ENCODE data around the gene ENDOV.
"Not testable (repeated sequence)": the region's sequence is repeated elsewhere in the genome, so short reads cannot be mapped to it uniquely, and the experiment has no call there.

The ENDOV gene

GRCh38 chr17:80388601-80389000 lies 26.4 kb upstream of the ENDOV start:
- no peak for DNase-seq

DNA sequence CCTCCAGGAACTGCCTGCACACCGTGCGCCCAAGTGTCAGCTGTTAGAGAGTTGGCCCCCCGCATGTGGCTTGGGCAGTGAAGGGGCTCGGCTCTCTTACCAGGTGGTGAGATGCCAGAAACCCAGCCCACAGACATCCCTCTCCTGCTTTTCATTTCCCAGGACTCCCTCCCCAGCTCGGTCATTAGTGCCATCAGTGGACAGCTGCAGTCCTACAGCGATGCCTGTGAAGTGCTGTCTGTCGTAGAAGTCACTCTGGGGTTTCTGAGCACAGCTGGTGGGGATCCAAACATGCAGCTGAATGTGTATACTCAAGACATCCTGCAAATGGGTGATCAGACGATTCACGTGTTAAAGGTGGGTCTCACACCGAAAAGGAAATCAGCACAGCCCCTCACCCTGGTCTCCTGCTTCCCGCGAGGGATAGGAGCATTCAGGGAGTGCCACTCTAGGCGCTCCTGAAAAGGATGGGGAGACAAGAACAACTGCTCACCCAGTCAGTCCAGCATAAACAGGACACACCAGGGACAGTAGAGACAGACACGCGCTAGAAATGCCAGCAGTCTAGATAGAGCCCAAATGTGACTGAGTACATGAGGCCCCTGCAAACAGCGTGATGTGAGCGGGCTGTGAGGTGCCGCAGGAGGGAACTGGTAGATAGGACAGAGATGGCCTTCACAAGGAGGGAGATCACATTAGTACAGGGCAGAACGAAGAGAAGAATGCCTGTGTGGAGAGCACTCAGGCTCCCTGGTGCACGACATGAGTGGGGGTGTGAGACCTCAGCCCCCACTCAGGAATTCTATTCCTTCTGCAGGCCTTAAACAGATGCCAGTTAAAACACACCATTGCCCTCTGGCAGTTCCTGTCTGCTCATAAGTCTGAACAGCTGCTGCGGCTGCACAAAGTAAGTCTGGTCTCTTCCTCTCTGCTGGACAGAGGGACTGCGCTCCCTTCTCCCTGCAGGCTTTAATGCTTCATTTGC lies 25.7 kb upstream of the ENDOV start:
- no peak for DNase-seq

GRCh38 chr17:80393241-80393890 lies 21.6 kb upstream of the ENDOV start:
- DNase-seq: no peak

DNA sequence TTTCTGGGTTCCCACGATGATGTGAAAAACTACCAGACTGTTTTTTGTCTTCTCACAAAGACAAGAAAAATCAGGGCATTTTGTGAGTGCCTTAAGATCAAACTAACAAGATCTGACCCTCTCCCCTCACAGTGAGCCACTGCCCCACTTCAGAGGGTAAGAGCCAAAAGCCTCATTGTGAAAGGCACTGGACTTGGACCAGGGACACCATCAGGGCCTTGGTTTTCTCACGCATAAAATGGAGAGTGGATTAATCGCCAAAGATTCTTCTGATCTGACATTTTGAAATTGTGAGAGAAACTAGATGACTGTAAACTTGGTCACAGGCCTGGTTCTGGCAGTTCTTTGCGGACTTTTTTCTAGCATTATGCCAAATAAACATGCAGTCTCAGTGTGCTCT lies 21.0 kb upstream of the ENDOV start:
- no peak for DNase-seq

GRCh38 chr17:80394629-80395216 lies 20.2 kb upstream of the ENDOV start:
- no peak for DNase-seq

GRCh38 chr17:80395402-80396151 lies 19.4 kb upstream of the ENDOV start:
- no peak for DNase-seq

DNA sequence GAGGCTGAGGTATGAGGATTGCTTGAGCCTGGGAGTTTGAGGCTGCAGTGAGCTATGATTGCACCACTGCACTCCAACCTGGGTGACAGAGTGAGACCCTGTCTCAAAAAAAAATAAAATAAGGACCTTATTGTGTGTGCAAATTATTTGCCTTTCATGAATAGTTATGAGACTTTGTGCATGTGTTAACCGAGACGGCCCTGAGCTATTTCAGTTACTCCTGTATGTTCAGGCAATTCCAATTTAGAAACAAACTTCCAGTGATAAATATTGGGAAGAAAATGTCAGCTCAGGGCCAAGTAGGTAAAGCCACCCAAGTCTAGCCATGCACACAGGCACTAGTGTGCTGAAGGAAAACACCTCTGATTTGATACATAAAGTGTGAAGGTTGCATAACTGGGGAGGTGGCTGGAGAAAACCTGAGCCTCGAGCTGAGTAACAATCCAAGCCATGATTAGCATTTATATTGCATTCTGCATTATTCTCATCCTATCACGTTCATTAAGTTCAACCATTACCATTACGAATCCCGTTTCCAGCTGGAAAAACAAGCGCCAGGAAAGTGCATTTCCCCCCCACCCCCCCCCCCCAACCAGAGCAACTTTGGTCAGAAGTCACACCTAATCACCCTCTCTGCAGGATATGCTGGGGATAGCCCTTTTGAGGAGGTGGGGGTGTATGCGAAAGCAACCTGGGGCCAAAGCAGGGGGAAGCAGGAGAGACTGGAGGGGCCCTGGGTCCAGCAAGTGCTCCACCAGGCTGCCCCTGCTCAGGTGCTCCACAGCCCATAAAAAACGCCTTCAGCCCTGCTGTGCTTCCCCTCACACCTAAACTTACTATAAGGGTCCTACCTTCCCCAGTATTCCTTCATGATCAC lies 18.6 kb upstream of the ENDOV start:
- no peak for DNase-seq

DNA sequence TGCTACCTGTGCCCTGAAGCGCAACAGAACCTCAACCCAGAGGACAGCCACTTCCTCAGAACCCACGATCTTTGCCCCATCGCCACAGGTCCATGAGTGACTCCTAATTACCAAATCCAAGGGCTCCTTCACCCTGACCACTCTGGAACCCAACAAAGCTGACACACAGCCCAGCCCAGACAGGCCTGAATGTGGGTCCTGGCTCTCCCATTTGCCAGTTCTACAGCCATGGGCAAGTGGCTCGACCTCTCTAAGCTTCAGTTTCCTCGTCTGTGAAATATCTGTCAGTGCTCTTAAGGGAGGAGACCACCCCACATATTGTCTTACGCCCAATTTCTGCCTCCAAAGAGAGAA lies 18.0 kb upstream of the ENDOV start:
- no peak for DNase-seq

DNA sequence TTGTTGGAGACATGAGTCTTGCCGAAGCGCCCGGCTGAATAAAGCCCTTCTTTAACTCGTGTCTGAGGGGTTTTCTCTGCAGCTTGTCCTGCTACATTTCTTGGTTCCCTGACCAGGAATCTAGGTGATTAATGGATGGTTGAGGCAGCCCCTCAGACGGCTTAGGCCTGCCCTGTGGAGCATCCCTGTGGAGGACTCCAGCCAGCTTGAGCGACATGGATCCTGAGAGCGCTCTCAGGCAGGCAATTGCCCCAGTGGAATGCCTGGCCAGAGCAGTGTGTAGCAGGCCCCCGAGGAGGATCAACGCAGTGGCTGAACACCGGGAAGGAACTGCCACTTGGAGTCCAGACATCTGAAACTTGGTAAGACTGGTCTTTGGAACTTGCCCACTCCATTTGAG lies 17.3 kb upstream of the ENDOV start:
- DNase-seq: no peak

DNA sequence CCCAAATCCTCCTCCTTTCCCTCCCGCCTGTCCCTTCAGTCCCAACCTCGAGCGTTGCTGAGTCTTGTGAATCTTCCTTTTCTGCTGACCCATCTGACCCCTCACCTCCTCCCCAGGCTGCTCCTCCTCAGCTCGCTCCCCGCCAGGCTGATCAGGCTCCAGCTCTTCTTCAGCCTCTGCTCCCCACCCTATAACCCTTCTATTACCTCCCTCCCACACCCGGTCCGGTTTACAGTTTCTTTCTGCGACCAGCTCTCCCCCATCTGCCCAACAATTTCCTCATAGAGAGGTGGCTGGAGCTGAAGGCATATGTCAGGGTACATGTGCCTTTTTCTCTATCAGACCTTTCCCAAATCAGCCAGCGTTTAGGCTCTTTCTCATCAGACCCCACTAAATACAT lies 13.9 kb upstream of the ENDOV start:
- not testable (repeated sequence) for DNase-seq

DNA sequence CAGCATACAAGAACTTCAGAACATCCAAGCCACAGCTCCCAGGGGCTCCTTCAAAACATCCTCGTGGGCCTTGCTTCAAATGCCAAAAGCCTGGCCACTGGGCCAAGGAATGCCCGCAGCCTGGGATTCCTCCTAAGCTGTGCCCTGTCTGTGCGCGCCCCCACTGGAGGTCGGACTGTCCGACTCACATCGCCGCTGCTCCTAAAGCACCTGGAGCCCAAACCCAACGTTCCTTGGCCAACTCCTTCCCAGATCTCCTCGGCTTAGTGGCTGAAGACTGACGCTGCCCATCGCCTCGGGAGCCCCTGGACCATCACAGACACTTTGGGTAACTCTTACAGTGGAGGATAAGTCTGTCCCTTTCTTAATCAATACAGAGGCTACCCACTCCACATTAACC lies 12.9 kb upstream of the ENDOV start:
- DNase-seq: not testable (repeated sequence)

- no peak for DNase-seq
Observed at GRCh38 chr17:80402959-80403358, 12.0 kb upstream of the ENDOV start.

DNA sequence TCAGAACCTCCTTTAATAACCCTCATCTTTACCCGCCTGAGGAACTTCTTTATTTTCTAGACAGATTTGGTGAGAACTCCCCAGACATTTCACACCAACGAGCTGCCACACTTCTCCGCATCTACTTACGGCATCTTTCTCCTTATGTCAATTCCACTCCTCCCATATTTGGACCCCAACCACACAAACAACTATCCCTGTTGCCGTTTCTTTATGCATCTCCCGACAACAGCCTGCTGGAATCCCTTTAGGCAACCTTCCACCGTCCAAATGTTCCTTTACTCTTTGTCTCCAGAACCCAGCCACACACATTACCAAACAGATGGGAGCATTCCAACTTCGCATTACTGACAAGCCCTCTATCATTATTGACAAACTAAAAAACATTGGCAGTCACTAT lies 8.8 kb upstream of the ENDOV start:
- no peak for DNase-seq

DNA sequence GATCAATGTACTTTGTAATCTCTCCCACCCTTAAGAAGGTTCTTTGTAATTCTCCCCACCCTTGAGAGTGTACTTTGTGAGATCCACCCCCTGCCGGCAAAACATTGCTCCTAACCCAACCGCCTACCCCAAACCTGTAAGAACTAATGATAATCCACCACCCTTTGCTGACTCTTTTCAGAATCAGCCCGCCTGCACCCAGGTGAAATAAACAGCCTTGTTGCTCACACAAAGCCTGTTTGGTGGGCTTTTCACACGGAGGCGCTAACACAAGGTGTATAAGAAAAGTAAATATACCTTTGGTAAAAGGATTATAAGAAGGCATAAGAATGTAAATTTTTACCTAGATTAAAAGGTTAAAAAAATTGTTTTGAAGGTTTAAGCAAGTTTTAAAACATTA lies 7.0 kb upstream of the ENDOV start:
- DNase-seq: not testable (repeated sequence)

DNA sequence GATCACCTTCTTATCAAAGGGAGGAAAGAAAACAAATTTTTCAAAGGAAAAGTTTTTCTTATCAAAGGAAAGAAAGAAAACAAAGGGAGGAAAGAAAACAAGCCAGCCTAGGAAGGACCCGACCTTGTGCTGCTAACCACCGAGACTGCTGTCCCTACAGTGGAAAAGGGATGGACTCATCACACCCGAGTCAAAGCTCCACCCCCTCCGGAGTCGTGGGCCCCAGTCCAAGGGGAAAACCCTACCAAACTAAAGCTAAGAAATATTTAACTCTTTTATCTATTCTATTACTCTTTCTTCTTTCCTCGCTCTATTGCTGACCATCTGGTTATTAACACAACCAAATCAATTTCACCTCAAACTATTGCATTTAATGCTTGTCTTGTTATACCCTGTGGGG lies 6.1 kb upstream of the ENDOV start:
- no peak for DNase-seq

DNA sequence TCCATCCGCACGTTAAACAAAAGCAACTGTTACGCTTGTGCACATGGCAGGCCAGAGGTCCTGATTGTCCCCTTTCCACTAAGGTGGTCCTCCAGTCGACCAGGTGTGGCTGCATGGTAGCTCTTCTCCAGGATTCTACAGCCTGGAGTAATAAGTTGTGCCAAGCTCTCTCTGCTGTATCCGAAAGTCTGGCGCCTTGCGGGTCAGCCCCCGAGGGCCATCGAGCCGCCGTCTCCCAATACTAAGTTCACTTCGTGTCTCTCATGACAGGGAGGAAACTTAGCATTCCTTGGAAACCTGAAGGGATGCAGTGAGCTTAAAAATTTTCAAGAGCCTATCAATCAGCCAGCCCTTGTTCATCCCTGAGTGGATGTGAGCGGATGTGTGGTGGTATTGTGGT lies 5.3 kb upstream of the ENDOV start:
- no peak for DNase-seq

DNA sequence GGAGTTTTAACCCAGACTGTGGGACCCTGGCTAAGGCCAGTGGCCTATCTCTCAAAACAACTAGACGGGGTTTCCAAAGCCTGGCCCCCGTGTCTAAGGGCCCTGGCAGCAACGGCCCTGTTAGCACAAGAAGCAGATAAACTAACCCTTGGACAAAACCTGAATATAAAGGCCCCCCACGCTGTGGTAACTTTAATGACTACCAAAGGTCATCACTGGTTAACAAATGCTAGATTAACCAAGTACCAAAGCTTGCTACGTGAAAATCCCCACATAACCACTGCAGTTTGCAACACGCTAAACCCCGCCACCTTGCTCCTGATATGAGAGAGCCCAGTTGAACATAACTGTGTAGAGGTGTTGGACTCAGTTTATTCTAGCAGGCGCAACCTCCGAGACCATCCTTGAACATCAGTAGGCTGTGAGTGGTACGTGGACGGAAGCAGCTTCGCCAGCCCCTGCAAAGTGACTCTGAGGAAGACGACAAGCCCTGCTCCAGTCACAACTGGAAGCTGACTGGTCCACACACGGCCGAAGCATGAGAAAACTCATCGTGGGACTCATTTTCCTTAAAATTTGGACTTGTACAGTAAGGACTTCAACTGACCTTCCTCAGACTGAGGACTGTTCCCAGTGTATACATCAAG lies 4.4 kb upstream of the ENDOV start:
- DNase-seq: not testable (repeated sequence)

DNA sequence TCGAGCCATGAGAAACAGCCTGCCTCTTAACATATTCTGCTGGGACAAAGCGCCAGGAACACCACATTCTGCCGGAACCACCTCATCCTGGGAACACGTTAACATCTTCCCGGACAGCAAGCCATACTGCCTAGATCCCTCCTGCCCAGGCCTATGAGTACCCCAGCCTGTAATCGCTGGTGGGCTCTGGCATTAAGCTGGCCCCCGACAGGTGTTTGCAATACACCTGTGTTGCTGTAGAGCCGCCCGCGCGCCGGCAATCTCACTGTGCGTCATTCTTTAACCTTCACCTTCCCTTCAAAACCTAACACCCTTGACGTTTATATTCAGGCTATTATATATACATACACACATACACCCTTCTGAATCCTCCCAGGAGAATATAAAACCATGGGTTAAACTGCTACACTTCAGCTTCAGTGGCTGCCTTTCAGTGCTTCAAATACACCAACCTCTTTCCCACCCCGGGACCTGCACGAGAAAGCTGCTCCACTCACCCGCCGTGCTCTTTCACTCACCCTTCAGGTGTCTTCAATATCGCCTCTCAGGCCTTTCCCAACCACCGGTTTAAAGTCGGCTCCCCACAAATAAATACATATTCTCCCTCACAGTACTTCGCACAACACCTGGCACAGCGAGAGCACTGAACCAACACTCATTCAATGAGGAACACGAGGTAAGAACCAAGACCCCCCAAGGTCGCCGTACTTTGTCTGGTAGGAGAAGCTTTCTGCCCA lies 1.0 kb upstream of the ENDOV start:
- DNase-seq: no peak

- DNase-seq: no peak
Observed at GRCh38 chr17:80414508-80414802, 512 bp upstream of the ENDOV start.

DNA sequence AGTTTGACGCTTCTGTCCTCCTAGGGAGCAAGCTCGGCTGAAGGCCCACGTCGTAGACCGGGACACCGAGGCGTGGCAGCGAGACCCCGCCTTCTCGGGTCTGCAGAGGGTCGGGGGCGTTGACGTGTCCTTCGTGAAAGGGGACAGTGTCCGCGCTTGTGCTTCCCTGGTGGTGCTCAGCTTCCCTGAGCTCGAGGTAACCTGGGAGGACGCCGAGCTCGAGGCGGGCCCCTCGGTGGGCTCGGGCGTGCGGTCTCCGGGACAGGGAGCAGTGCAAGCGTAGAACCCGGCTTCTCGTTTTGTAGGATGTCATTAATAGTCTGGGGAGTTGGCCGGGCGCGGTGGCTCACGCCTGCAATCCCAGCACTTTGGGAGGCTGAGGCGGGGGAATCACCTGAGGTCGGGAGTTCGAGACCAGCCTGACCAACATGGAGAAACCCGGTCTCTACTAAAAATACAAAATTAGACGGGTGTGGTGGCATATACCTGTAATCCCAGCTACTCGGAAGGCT lies 715 bp downstream of the ENDOV start:
- DNase-seq: no peak
